ENCODE measurements around the gene PLA1A. TPM values are rescaled to one million over a fixed set of nuclear protein-coding genes. Genes with fewer than 3 reads are reported as not detected.

Gene PLA1A
- polyA plus RNA-seq, 3 donors, result 1.0 to 5.8 (median 2.7) TPM

DNA sequence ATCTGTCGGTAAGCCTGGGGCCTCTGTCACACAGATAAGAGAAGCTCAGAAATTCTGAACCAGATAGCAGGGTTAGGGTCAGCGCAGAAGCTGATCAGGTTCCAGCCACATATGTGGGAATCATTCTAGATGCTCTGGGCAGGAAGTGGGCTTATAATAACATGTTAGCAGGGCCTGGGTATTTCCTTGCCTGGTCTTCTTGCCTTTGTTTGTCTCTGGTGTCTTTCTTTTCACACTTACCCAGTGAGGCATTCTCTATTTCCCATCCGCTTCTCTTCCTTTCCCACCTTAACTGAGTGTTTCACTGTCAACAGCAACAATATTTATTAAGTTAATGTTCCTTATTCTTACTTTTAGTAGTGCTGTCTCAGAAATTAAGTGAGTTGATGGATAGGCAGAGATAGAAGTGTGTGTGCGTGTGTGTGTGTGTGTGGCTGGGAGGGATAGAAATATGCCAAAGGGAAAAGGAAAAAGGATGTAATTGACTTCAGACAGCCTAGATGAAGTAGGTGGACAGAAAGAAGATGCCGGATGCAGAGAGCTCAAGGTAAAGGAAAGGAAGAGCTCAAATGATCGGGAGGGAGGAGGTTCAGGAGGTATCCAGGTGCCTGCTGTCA, 2.0 kb downstream of the PLA1A start:
- 88 to 93% (median 91%) methylated on average over 6 of the region's 6 CpGs for WGBS, 3 donors

GRCh38 chr3:119600732-119601131, 3.0 kb downstream of the PLA1A start:
- H3K27ac ChIP-seq (ENCODE audit: low read depth, low read length), result no peak overlapping the region

More for the DNA sequence above, 2.0 kb downstream of the PLA1A start:
- no peak overlapping the region for H3K27ac ChIP-seq (ENCODE audit: low read depth, low read length)

GRCh38 chr3:119601154-119601553, 3.5 kb downstream of the PLA1A start:
- 87 to 94% (median 92%) methylated on average over 3 of the region's 3 CpGs for WGBS, 3 donors
- no peak overlapping the region for H3K27ac ChIP-seq (ENCODE audit: low read depth, low read length)

More at GRCh38 chr3:119600732-119601131, 3.0 kb downstream of the PLA1A start:
- 64 to 68% (median 64%) methylated on average over 5 of the region's 5 CpGs for WGBS, 3 donors

DNA sequence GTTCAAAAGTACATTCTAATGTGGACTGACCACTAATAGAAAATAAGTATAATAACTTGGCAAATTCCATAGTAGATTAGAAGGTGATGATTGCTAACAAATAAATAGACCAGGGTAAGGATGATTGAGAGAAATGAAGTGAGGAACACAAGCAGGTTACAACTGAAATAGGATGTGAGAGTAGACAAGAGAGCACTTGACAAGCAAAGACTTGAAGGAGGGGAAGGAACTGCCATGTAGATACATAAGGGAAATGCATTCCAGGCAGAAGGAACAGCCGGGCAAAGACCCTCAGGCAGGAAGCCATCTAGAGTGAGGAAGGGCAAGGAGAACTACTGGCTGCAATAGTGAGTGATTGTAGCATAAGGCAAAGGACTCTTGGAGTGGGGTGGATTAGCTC, 5.0 kb downstream of the PLA1A start:
- no peak overlapping the region for H3K27ac ChIP-seq (ENCODE audit: low read depth, low read length)
- 50 to 88% (median 52%) methylated on average over 1 of the region's 1 CpG for WGBS, 3 donors

DNA sequence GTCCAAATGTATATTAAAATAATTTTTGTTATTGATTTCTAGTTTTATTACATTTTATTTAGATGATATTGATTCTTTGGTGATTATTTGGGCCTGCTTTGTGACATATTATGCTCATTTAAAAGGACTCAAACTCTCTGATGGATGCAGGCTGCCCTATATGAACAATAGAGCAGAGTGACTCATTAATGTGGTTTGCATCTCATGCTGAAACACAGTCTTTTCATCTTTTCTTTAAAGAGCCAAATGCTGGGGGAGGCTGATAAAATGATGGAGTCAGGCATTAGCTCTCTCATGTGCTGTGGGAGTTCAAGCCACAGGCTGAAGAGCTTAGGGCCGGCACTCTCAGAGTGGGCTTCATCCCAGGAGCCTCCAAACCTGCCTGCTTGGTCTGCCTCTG, 7.2 kb downstream of the PLA1A start:
- no peak overlapping the region for H3K27ac ChIP-seq (ENCODE audit: low read depth, low read length)
- 63 to 91% (median 88%) methylated on average over 1 of the region's 1 CpG for WGBS, 3 donors

- 76 to 90% (median 86%) methylated on average over 6 of the region's 6 CpGs for WGBS, 3 donors
- no peak overlapping the region for H3K27ac ChIP-seq (ENCODE audit: low read depth, low read length)
Observed at GRCh38 chr3:119608405-119609000, 10.8 kb downstream of the PLA1A start.

- WGBS, 3 donors, result 47 to 66% (median 58%) methylated on average over 6 of the region's 6 CpGs
- no peak overlapping the region for H3K27ac ChIP-seq (ENCODE audit: low read depth, low read length)
Observed at GRCh38 chr3:119609301-119609700, 11.6 kb downstream of the PLA1A start.

- H3K27ac ChIP-seq (ENCODE audit: low read depth, low read length), result no peak overlapping the region
- 96 to 100% (median 100%) methylated on average over 1 of the region's 1 CpG for WGBS, 3 donors
Observed at GRCh38 chr3:119611664-119612063, 14.0 kb downstream of the PLA1A start.

DNA sequence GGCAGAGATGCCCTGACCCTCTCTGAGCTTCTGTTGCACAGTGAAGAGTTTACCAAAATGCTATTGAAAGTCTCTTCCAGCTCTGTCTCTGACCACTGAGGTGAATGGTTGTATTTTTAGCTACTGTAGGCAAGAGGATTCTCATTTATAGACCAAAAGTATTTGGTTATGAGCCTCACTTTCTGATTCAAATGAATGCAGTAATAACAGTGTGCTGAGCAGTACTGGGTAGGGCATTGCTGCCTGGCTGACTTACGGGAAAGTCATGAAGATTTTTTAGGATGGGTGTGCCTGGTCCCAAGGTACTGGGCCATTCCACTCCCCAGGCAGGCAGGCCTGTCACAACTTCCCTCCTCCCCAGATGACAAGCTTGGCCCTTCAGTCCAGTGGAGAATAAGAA, 15.5 kb downstream of the PLA1A start:
- no peak overlapping the region for H3K27ac ChIP-seq (ENCODE audit: low read depth, low read length)
- 88 to 94% (median 90%) methylated on average over 1 of the region's 1 CpG for WGBS, 3 donors

DNA sequence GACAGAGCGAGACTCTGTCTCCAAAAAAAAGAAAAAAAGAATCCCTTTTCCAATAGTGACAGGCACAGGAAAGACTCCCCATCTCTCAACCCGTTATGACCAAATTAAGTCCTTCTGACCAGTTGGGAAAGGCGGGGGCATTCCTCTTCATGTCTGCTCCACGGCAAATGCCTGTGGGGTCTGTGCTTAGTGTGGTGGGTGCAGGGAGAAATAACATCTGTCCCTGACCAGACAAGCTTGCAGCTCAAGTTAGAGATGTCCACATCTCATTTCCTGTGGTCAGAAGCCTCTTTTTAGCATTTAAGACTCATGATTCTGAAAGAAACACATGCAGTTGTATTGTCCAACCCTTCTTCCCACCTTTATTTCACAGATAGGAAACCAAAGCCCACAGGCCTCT, 16.2 kb downstream of the PLA1A start:
- 91 to 96% (median 92%) methylated on average over 4 of the region's 4 CpGs for WGBS, 3 donors

DNA sequence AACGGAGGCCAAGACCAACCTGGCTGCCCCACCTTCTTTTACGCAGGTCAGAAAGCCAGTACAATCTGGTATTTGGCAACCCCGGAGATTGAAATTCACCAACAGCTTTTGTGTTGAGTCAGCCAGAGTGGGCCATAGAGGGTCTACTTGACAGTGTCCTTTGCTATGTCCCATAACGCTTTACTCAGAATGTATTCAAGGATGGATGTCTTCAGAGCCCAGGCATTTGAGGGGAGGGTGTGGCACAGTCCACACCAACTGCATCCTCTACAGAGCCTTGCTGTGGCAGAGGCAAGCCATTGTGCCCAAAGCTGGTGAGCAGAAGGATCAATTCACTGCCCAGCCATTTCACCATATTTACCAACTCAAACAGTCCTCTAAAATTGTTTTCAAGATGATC, 18.4 kb downstream of the PLA1A start:
- no peak overlapping the region for H3K27ac ChIP-seq (ENCODE audit: low read depth, low read length)
- 77 to 87% (median 86%) methylated on average over 4 of the region's 4 CpGs for WGBS, 3 donors

More for the DNA sequence above, 16.2 kb downstream of the PLA1A start:
- no peak overlapping the region for H3K27ac ChIP-seq (ENCODE audit: low read depth, low read length)

DNA sequence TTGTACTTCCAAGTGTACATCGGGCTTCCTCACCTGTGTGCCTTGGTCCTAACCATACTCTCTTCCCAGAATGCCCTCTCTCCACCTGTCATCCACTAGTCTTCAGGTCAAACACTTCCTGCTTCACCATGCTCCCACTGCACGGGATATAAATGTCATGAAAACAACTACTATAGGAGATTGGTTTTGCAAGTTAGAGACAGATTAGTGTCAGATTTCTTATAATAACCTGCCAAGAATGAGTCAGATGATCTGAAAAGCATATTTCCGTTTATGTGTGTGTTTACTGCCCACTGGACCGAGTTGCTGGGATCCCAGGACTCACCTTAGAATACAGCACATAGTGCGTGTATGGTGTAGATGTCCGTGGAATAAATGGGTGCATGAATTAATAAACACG, 21.4 kb downstream of the PLA1A start:
- 75 to 77% (median 77%) methylated on average over 7 of the region's 7 CpGs for WGBS, 3 donors
- no peak overlapping the region for H3K27ac ChIP-seq (ENCODE audit: low read depth, low read length)

- 95 to 98% (median 95%) methylated on average over 5 of the region's 5 CpGs for WGBS, 3 donors
- no peak overlapping the region for H3K27ac ChIP-seq (ENCODE audit: low read depth, low read length)
Observed at GRCh38 chr3:119620899-119621298, 23.2 kb downstream of the PLA1A start.

DNA sequence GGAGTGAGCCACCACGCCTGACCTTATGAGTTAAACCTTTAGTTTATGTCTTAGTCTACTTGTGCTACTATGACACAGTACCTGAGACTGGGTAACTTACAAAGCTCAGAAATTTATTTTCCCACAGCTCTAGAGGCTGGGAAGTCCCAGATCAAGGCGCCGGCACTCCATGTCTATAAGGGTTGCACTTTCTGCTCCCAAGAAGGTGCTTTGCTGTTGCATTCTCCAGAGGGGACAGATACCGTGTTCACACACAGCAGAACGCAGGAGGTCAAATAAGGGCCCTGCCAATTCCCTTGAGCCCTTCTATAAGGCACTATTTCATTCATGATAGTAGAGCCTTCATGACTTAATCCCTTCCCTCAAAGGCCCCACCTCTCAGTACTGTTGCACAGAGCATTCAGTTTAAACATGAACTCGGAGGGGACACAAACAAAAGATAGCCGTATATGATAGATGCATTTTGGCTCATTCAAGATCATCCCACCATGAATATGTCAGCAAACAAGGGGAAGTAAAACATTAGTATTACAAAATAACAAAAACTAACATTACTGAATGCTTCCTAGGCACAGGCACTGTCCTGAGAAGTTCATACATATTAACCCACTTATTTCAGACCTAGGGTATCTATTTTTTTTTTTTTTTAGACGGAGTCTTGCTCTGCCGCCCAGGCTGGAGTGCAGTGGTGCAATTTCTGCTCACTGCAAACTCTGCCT, 26.5 kb downstream of the PLA1A start:
- 88 to 91% (median 90%) methylated on average over 9 of the region's 9 CpGs for WGBS, 3 donors
- no peak overlapping the region for H3K27ac ChIP-seq (ENCODE audit: low read depth, low read length)

GRCh38 chr3:119625451-119626153, 27.9 kb downstream of the PLA1A start:
- H3K27ac ChIP-seq (ENCODE audit: low read depth, low read length), result no peak overlapping the region
- 87 to 92% (median 89%) methylated on average over 8 of the region's 8 CpGs for WGBS, 3 donors

GRCh38 chr3:119626196-119626595, 28.5 kb downstream of the PLA1A start:
- H3K27ac ChIP-seq (ENCODE audit: low read depth, low read length), result no peak overlapping the region
- WGBS, 3 donors, result 83 to 87% (median 87%) methylated on average over 1 of the region's 1 CpG

- 44 to 71% (median 67%) methylated on average over 8 of the region's 8 CpGs for WGBS, 3 donors
- no peak overlapping the region for H3K27ac ChIP-seq (ENCODE audit: low read depth, low read length)
Observed at GRCh38 chr3:119627461-119627860, 29.8 kb downstream of the PLA1A start.

- H3K27ac ChIP-seq (ENCODE audit: low read depth, low read length), result no peak overlapping the region
- 62 to 87% (median 67%) methylated on average over 4 of the region's 4 CpGs for WGBS, 3 donors
Observed at GRCh38 chr3:119628390-119628789, 30.7 kb downstream of the PLA1A start.

- 31 to 79% (median 52%) methylated on average over 1 of the region's 1 CpG for WGBS, 3 donors
- no peak overlapping the region for H3K27ac ChIP-seq (ENCODE audit: low read depth, low read length)
Observed at GRCh38 chr3:119628816-119629445, 31.2 kb downstream of the PLA1A start.
